Measurements from ENCODE around the gene PTPRC.

PTPRC gene

DNA sequence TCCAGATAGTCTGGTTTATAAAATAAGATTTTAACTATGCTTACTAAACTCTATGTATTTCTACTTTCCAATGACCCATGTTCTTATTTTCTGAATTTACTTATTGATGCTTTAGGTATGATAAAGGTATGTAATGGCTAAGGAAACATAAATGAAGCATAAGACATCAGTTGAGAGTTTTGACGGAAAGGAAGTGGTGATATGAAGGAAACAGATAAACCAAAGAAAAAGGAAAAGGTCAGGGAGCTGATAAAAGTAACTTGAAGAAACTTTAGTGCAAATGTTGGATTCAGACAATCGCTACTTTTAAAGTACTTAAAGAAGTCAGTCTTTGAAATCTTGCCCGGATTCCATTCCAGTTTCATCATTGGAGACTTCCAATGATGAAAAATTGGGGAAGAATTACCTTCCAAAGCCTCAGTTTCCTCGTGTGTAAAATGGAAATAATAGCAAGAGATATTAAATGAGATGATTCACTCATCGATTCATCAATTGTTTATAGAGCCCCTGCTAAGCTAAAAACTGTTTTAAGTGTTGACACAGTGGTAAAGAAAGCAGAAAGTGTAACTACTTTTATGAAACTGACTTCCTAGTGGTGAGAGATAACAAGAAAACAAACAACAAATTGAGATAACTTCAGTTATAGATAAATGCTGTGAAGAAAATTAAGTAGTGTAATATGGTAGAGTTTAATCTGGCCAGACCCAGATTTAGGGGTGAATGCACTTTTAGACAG lies 10.6 kb downstream of the PTPRC start:
- DNase-seq, result no peak

- no peak for DNase-seq
Observed at GRCh38 chr1:198649968-198650338, 11.1 kb downstream of the PTPRC start.

- no peak for DNase-seq
Observed at GRCh38 chr1:198650506-198650905, 11.7 kb downstream of the PTPRC start.

- no peak for DNase-seq
Observed at GRCh38 chr1:198651650-198652400, 13.0 kb downstream of the PTPRC start.

DNA sequence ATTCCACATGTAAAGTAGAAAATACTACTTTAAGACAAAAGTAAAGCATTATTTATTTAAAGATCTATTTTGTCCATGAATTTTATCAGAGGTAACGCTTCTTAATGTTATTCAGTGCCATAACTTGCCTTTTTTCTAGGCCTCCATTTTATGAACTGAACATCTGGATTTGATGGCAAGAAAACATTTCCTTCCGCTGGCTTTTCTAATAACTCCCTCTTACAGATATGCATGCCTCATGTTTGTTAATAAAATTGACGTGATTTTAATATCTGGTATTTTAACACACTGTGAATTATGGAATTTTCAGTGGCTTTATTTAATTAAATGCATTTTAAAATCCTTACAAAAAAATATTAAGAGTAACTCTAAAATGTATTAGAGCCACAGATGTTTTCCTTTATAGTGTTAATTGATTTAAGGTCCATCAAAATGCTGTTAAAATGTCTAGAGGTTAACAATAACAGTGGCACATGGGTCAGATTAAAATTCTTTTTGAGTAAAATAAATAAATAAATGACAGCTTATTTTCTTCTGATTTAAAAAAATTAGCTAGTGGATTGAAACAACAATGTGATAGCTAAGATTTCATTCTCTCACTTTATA lies 15.1 kb downstream of the PTPRC start:
- no peak for DNase-seq

DNA sequence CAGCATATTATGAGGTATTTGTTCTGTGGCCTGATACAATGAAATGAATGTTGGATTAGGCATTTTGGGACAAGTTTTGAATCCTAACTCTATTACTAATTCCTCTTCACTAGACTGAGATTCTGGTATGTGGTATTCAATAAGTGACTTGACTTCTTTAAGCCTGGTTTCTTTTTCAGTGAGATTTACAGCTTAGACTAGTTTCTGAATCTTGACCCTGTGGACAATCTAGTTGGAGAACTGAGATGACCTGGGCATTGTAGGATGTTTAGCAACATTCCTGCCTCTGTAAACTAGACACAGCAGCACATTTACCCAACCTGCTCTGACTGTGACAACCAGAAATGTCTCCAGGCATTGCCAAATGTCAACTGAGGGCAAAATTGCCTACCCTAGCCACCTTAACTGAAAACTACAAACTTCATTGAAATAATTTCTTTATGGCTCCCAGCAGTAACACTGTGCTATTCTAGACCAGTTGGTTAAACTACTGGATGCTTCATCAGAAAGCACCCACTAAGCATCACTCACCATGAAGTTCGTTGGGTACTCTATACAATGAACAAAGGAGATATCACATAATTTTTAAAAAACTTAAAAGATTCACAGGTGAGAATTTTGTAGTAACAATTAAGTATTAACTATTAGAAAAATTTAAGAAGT lies 16.8 kb downstream of the PTPRC start:
- DNase-seq, result no peak

GRCh38 chr1:198656500-198656932 lies 17.7 kb downstream of the PTPRC start:
- no peak for DNase-seq

DNA sequence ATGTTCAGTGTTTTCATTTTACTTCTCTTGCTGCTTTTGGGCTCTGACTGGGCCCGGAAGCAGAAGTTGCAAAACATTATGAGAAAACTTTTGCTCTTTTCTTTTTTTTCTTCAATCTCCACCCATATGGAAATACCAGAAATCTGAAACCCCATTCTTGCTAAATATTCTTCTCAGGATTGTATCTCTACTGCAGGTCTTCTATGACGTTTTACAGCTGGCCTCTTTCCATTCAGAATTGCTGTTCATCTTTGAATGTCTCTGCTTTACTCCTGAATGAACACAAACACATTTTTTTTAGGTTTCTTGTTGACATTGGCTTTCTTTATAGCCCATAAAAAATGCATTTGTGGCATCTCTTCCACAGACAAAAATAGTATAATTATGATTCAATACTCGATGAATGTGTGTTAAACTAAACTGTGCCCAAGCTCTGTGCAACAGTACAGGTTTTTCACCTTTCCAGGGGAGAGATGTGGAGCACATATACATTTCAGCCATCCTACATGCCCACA lies 18.8 kb downstream of the PTPRC start:
- no peak for DNase-seq

- no peak for DNase-seq
Observed at GRCh38 chr1:198660341-198661261, 21.8 kb downstream of the PTPRC start.

GRCh38 chr1:198662821-198663220 lies 24.0 kb downstream of the PTPRC start:
- DNase-seq, result no peak

GRCh38 chr1:198664068-198664788 lies 25.4 kb downstream of the PTPRC start:
- no peak for DNase-seq

- no peak for DNase-seq
Observed at GRCh38 chr1:198667186-198667585, 28.3 kb downstream of the PTPRC start.

DNA sequence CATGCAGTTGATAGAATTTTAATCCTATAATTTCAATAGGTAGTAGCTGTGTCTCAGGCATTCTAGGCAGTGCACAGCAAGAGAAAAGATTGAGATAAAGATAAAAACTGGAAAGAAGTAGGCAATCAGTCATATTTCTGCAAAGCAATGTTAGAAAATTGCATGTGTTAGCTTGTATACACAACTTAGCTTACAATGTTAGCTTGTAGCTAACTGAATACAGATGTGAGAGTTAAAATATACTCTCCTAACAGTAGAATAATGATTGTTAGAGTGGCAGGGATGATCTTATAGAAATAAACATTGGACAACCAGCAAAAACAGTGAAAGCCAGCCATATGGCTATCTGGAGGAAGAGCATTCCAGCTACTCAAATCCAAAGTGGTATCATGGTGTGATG lies 29.0 kb downstream of the PTPRC start:
- no peak for DNase-seq

- no peak for DNase-seq
Observed at GRCh38 chr1:198669023-198669698, 30.3 kb downstream of the PTPRC start.

- DNase-seq, result no peak
Observed at GRCh38 chr1:198669771-198670170, 30.9 kb downstream of the PTPRC start.

- DNase-seq, result no peak
Observed at GRCh38 chr1:198671136-198671535, 32.3 kb downstream of the PTPRC start.

- DNase-seq, result no peak
Observed at GRCh38 chr1:198672124-198672523, 33.3 kb downstream of the PTPRC start.

DNA sequence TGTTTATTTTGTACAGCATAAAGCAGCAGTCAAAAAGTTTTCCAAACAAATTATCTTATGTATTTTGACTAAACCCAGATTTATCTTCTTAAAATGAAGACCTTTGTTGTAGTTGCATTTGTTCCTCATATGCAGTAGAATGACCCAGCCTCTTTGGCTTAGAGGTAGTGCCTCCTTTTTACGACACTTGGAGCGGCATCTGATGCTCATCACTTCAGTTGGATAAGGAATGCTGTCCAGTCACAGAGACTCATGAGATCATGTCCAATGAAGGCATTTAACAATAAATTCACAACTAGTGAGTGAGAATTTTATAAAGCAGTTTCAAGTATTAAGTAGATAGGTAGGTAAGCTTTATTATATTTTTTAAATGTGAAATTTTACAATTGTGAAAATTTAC lies 35.2 kb downstream of the PTPRC start:
- DNase-seq, result no peak

- no peak for DNase-seq
Observed at GRCh38 chr1:198676253-198676652, 37.4 kb downstream of the PTPRC start.

DNA sequence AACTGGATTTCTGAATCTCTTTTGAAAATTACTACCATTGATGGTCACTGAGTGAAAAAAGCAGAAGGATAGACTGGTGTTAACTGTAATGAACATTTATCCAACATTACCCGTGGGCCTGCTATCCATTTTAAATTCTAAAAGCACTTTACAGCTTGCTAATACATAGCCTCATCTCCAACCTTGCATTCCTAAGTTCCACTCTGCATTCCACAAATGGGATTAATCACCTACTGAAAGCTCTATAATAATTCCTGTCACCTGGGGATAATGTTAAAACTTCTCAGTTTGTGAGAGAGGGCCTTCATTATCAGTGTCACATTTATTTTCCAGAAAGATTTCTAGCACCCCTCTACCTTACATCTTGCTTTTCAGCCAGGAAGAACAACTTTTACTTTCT lies 38.2 kb downstream of the PTPRC start:
- DNase-seq, result no peak

DNA sequence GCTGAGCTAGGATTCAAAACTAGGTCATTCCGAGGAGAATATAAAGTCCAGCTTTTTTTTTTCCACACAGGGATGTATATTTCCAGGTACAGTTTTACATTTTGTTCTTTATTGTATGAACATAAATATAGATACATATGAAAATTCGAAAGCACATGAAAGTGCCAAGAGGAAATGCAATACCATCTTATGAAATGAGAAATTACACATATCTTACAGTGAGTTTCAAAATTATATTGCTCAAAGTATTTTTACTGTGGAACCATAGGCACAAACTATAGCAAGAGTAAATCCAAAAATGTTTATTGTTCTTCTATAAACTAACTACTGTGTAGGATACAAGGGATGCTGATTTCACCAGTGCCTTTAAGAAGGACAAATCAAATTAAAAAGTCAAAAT lies 39.0 kb downstream of the PTPRC start:
- DNase-seq, result no peak
